Upper lobe of right lung (tissue), 1 donor: ENCODE measurements around the gene PDE2A. TPM values are rescaled to one million over a fixed set of nuclear protein-coding genes. Genes with fewer than 3 reads are reported as not detected.

ENCODE experiments used
- ATAC-seq: fragments of 200-7000 bp; cut with Tn5 transposase; one replicate; pipeline ENCODE4 v1.9.1; 2020; ENCODE audit warnings: mild to moderate bottlenecking, moderate library complexity
- DNase-seq: peaks from one replicate; pipeline ENCODE4 v3.0.0-alpha.2; 2020
- H3K27ac ChIP-seq: fragments of 200-600 bp; one replicate; pipeline ENCODE4 v1.8.0; 2022
- H3K27me3 ChIP-seq: fragments of 200-600 bp; one replicate; pipeline ENCODE4 v1.8.0; 2022; ENCODE audit warnings: mild to moderate bottlenecking
- H3K36me3 ChIP-seq: fragments of 200-600 bp; one replicate; pipeline ENCODE4 v1.8.0; 2022
- H3K4me1 ChIP-seq: fragments of 200-600 bp; one replicate; pipeline ENCODE4 v1.8.0; 2022
- H3K4me3 ChIP-seq: fragments of 200-600 bp; one replicate; pipeline ENCODE4 v1.8.0; 2022; ENCODE audit warnings: mild to moderate bottlenecking
- H3K9me3 ChIP-seq: fragments of 200-600 bp; one replicate; pipeline ENCODE4 v1.8.0; 2022
- CTCF ChIP-seq: fragments of 200-600 bp; IDR thresholded peaks from one replicate; pipeline ENCODE4 v1.8.0; 2022; ENCODE audit warnings: antibody characterized with exemption
- intact Hi-C: fragments of 100-400 bp; cut with DNase I; formaldehyde crosslinking; loops from one replicate; pipeline ENCODE4 v1.11.0; 2022
- total RNA-seq: library from RNA; stranded (reverse); fragmentation: NEBNext Ultra II Directional; extraction: Animal tissue kit (Norgen Biotek cat#: 25700); gene quantifications from one replicate; pipeline ENCODE4 v1.2.1, GENCODE V29; 2021
- donor health status: DM: no; HTN: yes; CAD: no; lungs with severe emphysema.

PDE2A gene
- total RNA-seq, 1 donor from 2014 or later, result 27.3 TPM

- H3K4me3 ChIP-seq, result no peak overlapping the region
- TF ChIP-seq CTCF, result no peak
- intact Hi-C loops, result no loop called here
- H3K27me3 ChIP-seq, result peaks cover 13% of the 10 kb centered on the region
- ATAC-seq (no peak), DNase-seq (peak; percentile 48)
- H3K27ac ChIP-seq, result no peak overlapping the region
- H3K9me3 ChIP-seq, result no peaks in the 10 kb centered on the region
- peaks cover 5% of the 10 kb centered on the region for H3K4me1 ChIP-seq
- no peaks in the 10 kb centered on the region for H3K36me3 ChIP-seq
Measured at GRCh38 chr11:72582206-72583176, 91.7 kb downstream of the PDE2A start.

DNA sequence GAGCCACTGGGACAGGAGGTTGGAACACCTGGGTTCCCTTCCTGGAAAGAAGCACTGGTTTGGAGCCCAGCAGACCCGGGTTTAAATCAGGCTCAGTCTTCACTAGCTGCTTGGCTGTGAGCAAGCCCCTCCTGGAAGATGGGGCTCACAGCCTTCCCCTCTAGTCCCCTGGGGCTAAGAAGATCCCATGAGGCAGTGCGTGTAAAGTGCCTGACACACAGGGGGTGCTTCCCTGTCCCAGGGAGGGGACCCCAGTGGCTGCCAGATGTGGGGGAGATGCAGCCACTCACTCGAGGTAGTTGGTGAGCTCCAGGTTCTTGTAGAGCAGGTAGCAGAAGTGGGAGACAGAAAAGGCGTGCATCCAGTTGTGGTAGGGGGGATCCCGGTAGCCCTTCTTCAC, 93.2 kb downstream of the PDE2A start:
- Histone ChIP-seq H3K36me3 (no peaks in the 10 kb centered on the region), H3K4me3 (no peak overlapping the region), H3K4me1 (peaks cover 5% of the 10 kb centered on the region), H3K9me3 (no peaks in the 10 kb centered on the region), H3K27me3 (peaks cover 13% of the 10 kb centered on the region), H3K27ac (no peak overlapping the region)
- ATAC-seq (no peak), DNase-seq (peak; percentile 19)
- intact Hi-C loops, result no loop called here
- TF ChIP-seq CTCF, result no peak

DNA sequence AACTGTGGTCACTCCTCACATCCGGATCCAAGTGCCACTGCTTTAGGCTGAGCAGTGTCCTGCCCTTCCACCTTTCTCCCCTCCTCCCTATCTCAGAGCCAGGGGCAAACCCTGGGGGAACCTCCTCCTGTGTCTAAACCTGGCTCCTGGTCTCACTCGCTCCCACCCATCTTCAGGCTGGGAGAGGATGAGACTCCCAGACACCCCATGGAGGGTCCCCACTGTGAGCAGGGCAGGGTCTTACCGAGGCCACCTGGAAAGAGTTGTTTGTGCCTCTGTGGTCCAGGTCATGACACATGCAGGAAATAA, 93.6 kb downstream of the PDE2A start:
- Histone ChIP-seq H3K9me3 (no peaks in the 10 kb centered on the region), H3K4me1 (peaks cover 5% of the 10 kb centered on the region), H3K36me3 (no peaks in the 10 kb centered on the region), H3K27me3 (peaks cover 13% of the 10 kb centered on the region), H3K4me3 (no peak overlapping the region), H3K27ac (no peak overlapping the region)
- peak; percentile 41 for DNase-seq
- TF ChIP-seq CTCF, result no peak
- intact Hi-C loops, result no loop called here
- no peak for ATAC-seq

GRCh38 chr11:72579816-72580641, 94.2 kb downstream of the PDE2A start:
- intact Hi-C loops, result loop anchor here (10.0 kb wide), 1 partner anchor 105 kb away; no protein-coding TSS in a partner anchor

More at GRCh38 chr11:72579816-72580641, 94.2 kb downstream of the PDE2A start:
- H3K4me1 ChIP-seq, result peaks cover 5% of the 10 kb centered on the region
- H3K9me3 ChIP-seq, result no peaks in the 10 kb centered on the region
- TF ChIP-seq CTCF, result no peak
- DNase-seq (peak; percentile 45), ATAC-seq (no peak)
- no peak overlapping the region for H3K27ac ChIP-seq
- H3K27me3 ChIP-seq, result peaks cover 8% of the 10 kb centered on the region
- H3K4me3 ChIP-seq, result no peak overlapping the region
- H3K36me3 ChIP-seq, result no peaks in the 10 kb centered on the region
